GM06990 (cell line): ENCODE results near the gene RPS5.

ENCODE experiments used
- DNase-seq: peaks from one replicate; pipeline ENCODE4 v3.0.0-alpha.2; 2011; ENCODE audit not compliant: insufficient read length; ENCODE audit errors: extremely low read depth
- H3K27me3 ChIP-seq: replicated peaks from 2 replicates; pipeline ENCODE4 v1.6.0; 2011; ENCODE audit warnings: low read length; ENCODE audit not compliant: control insufficient read depth, insufficient read depth
- H3K36me3 ChIP-seq: 2 replicates; pipeline ENCODE4 v1.5.1; 2011; ENCODE audit warnings: low read length; ENCODE audit not compliant: control insufficient read depth, insufficient read depth
- H3K4me3 ChIP-seq: replicated peaks from 2 replicates; pipeline ENCODE4 v1.5.1; 2011; ENCODE audit warnings: low read depth, mild to moderate bottlenecking, control low read depth, low read length
- TF ChIP-seq, protein P1 (sequence below): IDR thresholded peaks from 2 replicates; pipeline ENCODE4 v1.5.1; 2011; ENCODE audit warnings: low read length, control low read depth, mild to moderate bottlenecking, inconsistent platforms; ENCODE audit not compliant: insufficient read depth, poor library complexity, severe bottlenecking

The RPS5 gene

DNA sequence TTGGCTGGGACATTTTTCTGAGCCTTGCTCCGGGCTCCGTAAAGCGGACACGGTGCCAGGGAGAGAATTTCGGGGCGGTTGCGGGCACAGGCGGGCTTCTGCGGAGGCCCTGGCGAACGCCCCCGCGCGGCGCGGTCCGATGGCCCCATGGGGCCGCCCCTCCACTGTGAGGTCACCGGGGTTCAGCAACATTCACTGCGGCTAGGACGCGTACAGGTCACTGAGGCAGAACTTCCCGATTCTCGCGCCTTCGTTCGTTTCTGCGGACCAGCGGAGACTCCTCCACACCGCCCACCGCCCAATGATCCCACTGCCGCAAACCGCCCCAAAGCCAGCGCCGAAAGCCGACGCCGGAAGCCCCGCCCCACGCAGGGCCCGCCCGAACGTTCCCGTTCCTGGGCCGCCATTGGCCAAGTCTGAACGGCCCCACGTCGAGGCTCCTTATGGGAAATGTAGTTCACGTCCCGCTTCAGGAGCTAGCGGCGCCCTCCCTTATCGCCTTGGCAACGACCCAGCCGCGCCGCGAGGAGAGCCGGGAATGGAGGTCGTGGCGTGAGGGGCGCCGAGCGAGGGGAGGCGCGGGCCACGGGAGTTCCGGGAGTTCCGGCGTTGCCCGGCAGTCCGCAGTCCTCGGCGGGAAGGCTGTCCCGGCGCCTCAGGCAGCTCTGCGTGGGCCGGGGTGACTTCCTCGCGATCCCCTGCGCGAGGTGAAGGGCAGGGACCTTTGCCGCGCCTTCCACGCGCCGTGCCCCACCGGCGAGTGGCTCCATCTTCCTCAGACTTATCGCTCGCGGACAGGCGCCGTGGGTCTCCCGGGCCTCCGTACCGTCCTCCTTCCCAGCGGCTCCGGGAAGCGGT is 21.3 kb downstream of the RPS5 start, which contains the start of gene ZNF584:
Gene ZNF584, plus strand, starts transcription at position 498 of the 858 bp plus-strand sequence. CDS start 499 bp downstream, outside the sequence.
- no peaks in the 10 kb centered on the region for H3K36me3 ChIP-seq
- H3K27me3 ChIP-seq, result no peaks in the 10 kb centered on the region
- TF ChIP-seq, protein P1, sequence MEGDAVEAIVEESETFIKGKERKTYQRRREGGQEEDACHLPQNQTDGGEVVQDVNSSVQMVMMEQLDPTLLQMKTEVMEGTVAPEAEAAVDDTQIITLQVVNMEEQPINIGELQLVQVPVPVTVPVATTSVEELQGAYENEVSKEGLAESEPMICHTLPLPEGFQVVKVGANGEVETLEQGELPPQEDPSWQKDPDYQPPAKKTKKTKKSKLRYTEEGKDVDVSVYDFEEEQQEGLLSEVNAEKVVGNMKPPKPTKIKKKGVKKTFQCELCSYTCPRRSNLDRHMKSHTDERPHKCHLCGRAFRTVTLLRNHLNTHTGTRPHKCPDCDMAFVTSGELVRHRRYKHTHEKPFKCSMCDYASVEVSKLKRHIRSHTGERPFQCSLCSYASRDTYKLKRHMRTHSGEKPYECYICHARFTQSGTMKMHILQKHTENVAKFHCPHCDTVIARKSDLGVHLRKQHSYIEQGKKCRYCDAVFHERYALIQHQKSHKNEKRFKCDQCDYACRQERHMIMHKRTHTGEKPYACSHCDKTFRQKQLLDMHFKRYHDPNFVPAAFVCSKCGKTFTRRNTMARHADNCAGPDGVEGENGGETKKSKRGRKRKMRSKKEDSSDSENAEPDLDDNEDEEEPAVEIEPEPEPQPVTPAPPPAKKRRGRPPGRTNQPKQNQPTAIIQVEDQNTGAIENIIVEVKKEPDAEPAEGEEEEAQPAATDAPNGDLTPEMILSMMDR, result peak; percentile 28
- peak within 1 kb of the TSS; percentile 89 for H3K4me3 ChIP-seq
- DNase-seq, result peak; percentile 94

DNA sequence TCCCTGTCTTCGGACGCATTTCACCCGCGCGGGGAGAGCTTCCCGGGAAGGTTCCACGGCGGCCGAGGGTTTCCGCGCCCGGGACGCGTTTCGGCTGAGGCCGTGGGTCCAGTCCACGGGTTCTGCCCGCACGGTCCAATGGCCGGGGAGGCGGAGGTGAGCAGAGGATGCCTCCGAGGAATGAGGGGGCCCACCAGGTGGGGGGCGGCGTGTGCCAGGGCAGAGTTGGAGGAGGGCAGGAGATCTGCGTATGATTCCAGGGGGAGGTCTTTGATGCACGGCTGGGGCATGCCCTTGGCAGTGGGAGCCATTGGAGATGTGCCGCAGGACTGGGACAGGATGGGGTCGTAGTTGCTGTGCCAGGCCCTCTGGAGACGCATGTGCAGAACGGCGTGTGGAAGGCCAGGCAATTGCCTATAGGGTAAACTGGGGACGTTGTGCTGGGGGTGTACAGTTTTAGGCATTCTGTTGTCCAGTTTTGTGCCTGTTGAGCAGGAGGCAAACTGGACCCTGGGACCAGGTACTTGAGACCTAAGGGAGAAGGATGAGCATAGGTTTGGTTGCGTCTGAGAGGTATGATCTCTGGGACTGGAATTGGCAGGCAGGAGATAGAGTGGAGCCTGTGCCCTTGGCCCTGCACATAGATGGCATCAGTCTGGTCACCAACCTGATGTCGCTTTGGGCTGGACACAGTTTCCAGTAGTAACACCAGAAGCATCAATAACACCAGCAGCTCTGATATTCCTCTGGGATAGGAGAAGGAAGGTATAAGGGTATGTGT is 22.1 kb downstream of the RPS5 start:
- H3K36me3 ChIP-seq, result no peaks in the 10 kb centered on the region
- TF ChIP-seq, protein P1, result no peak
- H3K4me3 ChIP-seq, result peak overlapping the region; percentile 89
- no peaks in the 10 kb centered on the region for H3K27me3 ChIP-seq
- no peak for DNase-seq

DNA sequence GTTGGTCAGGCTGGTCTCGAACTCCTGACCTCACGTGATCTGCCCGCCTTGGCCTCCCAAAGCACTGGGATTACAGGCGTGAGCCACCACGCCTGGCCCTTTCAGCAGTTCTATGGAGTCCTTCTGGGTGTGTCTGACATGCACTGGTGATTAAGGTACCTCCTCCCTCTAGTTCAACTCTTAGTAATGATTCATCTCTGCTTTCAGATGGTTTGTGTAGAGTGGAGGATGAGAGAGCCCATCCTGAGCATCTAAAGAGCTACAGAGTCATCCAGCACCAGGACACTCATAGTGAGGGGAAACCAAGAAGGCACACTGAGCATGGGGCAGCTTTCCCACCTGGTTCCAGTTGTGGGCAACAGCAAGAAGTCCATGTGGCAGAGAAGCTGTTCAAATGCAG is 29.5 kb downstream of the RPS5 start:
- no peak overlapping the region for H3K4me3 ChIP-seq
- TF ChIP-seq, protein P1, result no peak
- DNase-seq, result no peak
- H3K36me3 ChIP-seq, result peaks cover 16% of the 10 kb centered on the region
- no peaks in the 10 kb centered on the region for H3K27me3 ChIP-seq

DNA sequence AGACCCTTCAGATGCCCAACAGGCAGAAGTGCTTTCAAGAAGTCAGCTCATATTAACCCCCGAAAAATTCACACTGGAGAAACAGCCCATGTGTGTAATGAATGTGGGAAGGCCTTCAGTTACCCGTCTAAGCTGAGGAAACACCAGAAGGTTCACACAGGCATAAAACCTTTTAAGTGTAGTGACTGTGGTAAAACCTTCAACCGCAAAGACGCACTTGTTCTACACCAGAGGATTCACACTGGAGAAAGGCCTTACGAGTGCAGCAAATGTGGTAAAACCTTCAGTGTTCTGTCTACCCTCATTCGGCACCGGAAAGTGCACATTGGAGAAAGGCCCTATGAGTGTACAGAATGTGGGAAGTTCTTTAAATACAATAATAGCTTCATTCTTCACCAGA is 30.0 kb downstream of the RPS5 start:
- DNase-seq, result no peak
- Histone ChIP-seq H3K27me3 (no peaks in the 10 kb centered on the region), H3K4me3 (no peak overlapping the region), H3K36me3 (peaks cover 16% of the 10 kb centered on the region)
- TF ChIP-seq, protein P1, result no peak

DNA sequence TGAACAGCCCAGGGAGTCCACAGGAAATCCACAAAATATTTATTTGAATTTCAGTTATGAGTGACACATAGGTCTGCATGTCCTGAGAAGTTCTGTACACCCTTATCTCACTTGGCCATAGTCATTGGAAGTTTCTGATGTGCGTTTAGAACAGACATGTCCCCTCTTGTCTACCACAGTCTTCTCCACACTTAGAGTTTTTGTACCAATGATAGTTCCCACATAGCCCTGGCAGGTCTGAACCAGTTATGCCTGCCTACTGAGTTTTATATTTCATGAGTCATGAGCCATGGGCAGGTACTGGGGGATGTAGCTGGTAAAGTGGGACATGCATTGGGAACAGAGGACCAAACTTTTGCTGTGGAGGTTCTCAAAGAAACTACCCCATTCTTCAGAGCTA is 41.5 kb downstream of the RPS5 start:
- no peak for DNase-seq
- Histone ChIP-seq H3K27me3 (no peaks in the 10 kb centered on the region), H3K4me3 (no peak overlapping the region), H3K36me3 (no peaks in the 10 kb centered on the region; the same call in 1 of the 2 replicates)
- TF ChIP-seq, protein P1, result no peak
